Keratinocyte (primary cell): ENCODE data around the gene C16orf90. TPM values are rescaled to one million over a fixed set of nuclear protein-coding genes. Genes with fewer than 3 reads are reported as not detected.

Source experiments
- DNase-seq: peaks from one replicate; pipeline ENCODE4 v3.0.0-alpha.2; 2011; ENCODE audit warnings: low read depth, missing footprints, low spot score
- FAIRE-seq: peaks from 2 replicates; lab custom pipeline; 2011; peaks lifted over from hg19 to GRCh38; lab: Jason Lieb, UNC
- H2AFZ ChIP-seq: 2 replicates; pipeline ENCODE4 v1.6.0; 2012; ENCODE audit warnings: low read length, control low read depth, inconsistent platforms; ENCODE audit not compliant: control insufficient read depth
- H3K27ac ChIP-seq: 2 replicates; pipeline ENCODE4 v1.5.1; 2011; ENCODE audit warnings: low read length; ENCODE audit not compliant: control insufficient read depth, insufficient read depth
- H3K27me3 ChIP-seq: 3 replicates; pipeline ENCODE4 v1.6.0; 2011; ENCODE audit warnings: low read length; ENCODE audit not compliant: control insufficient read depth, insufficient read depth; ENCODE audit errors: extremely low read depth
- H3K36me3 ChIP-seq, 2 experiments: 2 replicates in 1 of 2; 3 replicates in 1 of 2; pipeline ENCODE4 v1.5.1; 2011; ENCODE audit warnings: low read length in 2 of 2, mild to moderate bottlenecking in 1 of 2; ENCODE audit not compliant: control insufficient read depth in 2 of 2, insufficient read depth in 2 of 2; ENCODE audit errors: extremely low read depth in 1 of 2
- H3K4me1 ChIP-seq: 3 replicates; pipeline ENCODE4 v1.5.1; 2011; ENCODE audit warnings: low read length; ENCODE audit not compliant: control insufficient read depth, insufficient read depth; ENCODE audit errors: extremely low read depth
- H3K4me2 ChIP-seq: 3 replicates; pipeline ENCODE4 v1.6.0; 2011; ENCODE audit warnings: low read depth, low read length; ENCODE audit not compliant: control insufficient read depth, insufficient read depth; ENCODE audit errors: extremely low read depth
- H3K4me3 ChIP-seq, 3 experiments: fragments of 200-600 bp in 1 of 3; sonication (generic) in 1 of 3; 2 replicates in 2 of 3; 3 replicates in 1 of 3; pipeline ENCODE4 v1.5.1; 2011 to 2016; ENCODE audit warnings: low read length in 3 of 3, mild to moderate bottlenecking in 3 of 3, control low read depth in 2 of 3, inconsistent platforms in 1 of 3, low read depth in 1 of 3, mixed read lengths in 1 of 3, mixed run types in 1 of 3, moderate library complexity in 1 of 3; ENCODE audit not compliant: control insufficient read depth in 2 of 3, insufficient read depth in 2 of 3; ENCODE audit errors: extremely low read depth in 1 of 3
- H3K79me2 ChIP-seq: 2 replicates; pipeline ENCODE4 v1.6.0; 2012; ENCODE audit warnings: low read length; ENCODE audit not compliant: control insufficient read depth, insufficient read depth
- H3K9ac ChIP-seq: 3 replicates; pipeline ENCODE4 v1.6.0; 2011; ENCODE audit warnings: low read length; ENCODE audit not compliant: control insufficient read depth, insufficient read depth; ENCODE audit errors: extremely low read depth
- H3K9me1 ChIP-seq: 3 replicates; pipeline ENCODE4 v1.6.0; 2011; ENCODE audit warnings: low read length; ENCODE audit not compliant: control insufficient read depth, insufficient read depth; ENCODE audit errors: extremely low read depth
- H3K9me3 ChIP-seq: 2 replicates; pipeline ENCODE4 v1.5.1; 2012; ENCODE audit warnings: low read depth, low read length; ENCODE audit not compliant: control insufficient read depth
- H4K20me1 ChIP-seq: 3 replicates; pipeline ENCODE4 v1.6.0; 2011; ENCODE audit warnings: low read length; ENCODE audit not compliant: control insufficient read depth, insufficient read depth; ENCODE audit errors: extremely low read depth
- CTCF ChIP-seq, 3 experiments: IDR thresholded peaks in 1 of 3; conservative IDR thresholded peaks in 1 of 3; optimal IDR thresholded peaks in 1 of 3; 2 replicates in 2 of 3; 3 replicates in 1 of 3; pipeline versions ENCODE3 to v1.5.1; 2011; ENCODE audit warnings: low read length in 3 of 3, mild to moderate bottlenecking in 3 of 3, moderate library complexity in 2 of 3, control low read depth in 1 of 3, inconsistent platforms in 1 of 3; ENCODE audit not compliant: insufficient read depth in 2 of 3; ENCODE audit errors: extremely low read depth in 1 of 3
- EZH2 ChIP-seq: IDR thresholded peaks from one replicate; pipeline ENCODE4 v1.6.1; 2012; ENCODE audit warnings: inconsistent platforms, mild to moderate bottlenecking, low read length, moderate library complexity
- dilution Hi-C: fragments of 300-500 bp; cut with MboI; formaldehyde crosslinking; loops from one replicate; pipeline ENCODE4 v1.7.0; 2020; ENCODE audit warnings: low sequenced_read_pairs; ENCODE audit not compliant: extremely low pct_ligation_motif_present
- polyA plus RNA-seq, 5 experiments: library from polyadenylated mRNA; depleted of rRNA in 3 of 5; stranded (reverse) in 3 of 5; stranded (forward) in 1 of 5; unstranded in 1 of 5; fragments of >200 nt; gene quantifications; 1 replicate in 1 of 5; 2 replicates in 3 of 5; 3 replicates in 1 of 5; pipeline versions ENCODE4 v1.2.1 to v1.2.3, GENCODE V29; 2011 to 2012; ENCODE audit warnings: missing spikeins in 2 of 5, low read depth in 1 of 5, low replicate concordance in 1 of 5

The C16orf90 gene
- polyA plus RNA-seq, 1 donor (not counting 4 experiments of a cell fraction or from before 2014, with no cell fraction given), result not detected

- no peak for FAIRE-seq
- TF ChIP-seq EZH2 (no peak), CTCF (optimal IDR thresholded peaks at IDR 0.05 in 1 of 3, IDR thresholded peaks at IDR 0.05 in 1 of 3, conservative IDR thresholded peaks at IDR 0.05 in 1 of 3; ENCODE audit: extremely low read depth in 1 of 3, insufficient read depth in 2 of 3, low read length in 3 of 3) (no peak)
- Histone ChIP-seq H2AFZ (no peak overlapping the region), H3K4me1 (no peaks in the 10 kb centered on the region), H3K4me2 (no peak overlapping the region), H3K27me3 (no peaks in the 10 kb centered on the region), H3K79me2 (no peaks in the 10 kb centered on the region), H3K36me3 (peaks cover 2 to 8% of the 10 kb centered on the region in 2 experiments), H3K4me3 (no peak overlapping the region), H3K9ac (no peak overlapping the region), H3K9me1 (no peaks in the 10 kb centered on the region), H3K9me3 (no peaks in the 10 kb centered on the region), H3K27ac (no peak overlapping the region), H4K20me1 (no peaks in the 10 kb centered on the region)
- no peak for DNase-seq
- dilution Hi-C loops, result no loop called here
Measured at GRCh38 chr16:3541527-3542155, 46.4 kb upstream of the C16orf90 start.

GRCh38 chr16:3538222-3538621 lies 42.9 kb upstream of the C16orf90 start:
- dilution Hi-C loops, result no loop called here

More at GRCh38 chr16:3538222-3538621, 42.9 kb upstream of the C16orf90 start:
- Histone ChIP-seq H3K9me1 (no peaks in the 10 kb centered on the region), H3K4me1 (no peaks in the 10 kb centered on the region), H3K79me2 (no peaks in the 10 kb centered on the region), H3K9ac (no peak overlapping the region), H3K36me3 (peaks cover 8 to 9% of the 10 kb centered on the region in 2 experiments), H3K4me2 (no peak overlapping the region), H3K4me3 (no peak overlapping the region), H3K27me3 (no peaks in the 10 kb centered on the region), H2AFZ (no peak overlapping the region), H3K9me3 (no peaks in the 10 kb centered on the region), H4K20me1 (no peaks in the 10 kb centered on the region), H3K27ac (no peak overlapping the region)
- no peak for TF ChIP-seq EZH2
- TF ChIP-seq CTCF (optimal IDR thresholded peaks at IDR 0.05 in 1 of 3, IDR thresholded peaks at IDR 0.05 in 1 of 3, conservative IDR thresholded peaks at IDR 0.05 in 1 of 3; ENCODE audit: extremely low read depth in 1 of 3, insufficient read depth in 2 of 3, low read length in 3 of 3), result no peak
- no peak for DNase-seq
- no peak for FAIRE-seq
